T-cell (primary cell): ENCODE measurements around the gene TEKT1. TPM values are rescaled to one million over a fixed set of nuclear protein-coding genes. Genes with fewer than 3 reads are reported as not detected.
A peak's percentile ranks its signal among the peaks of the same experiment; 100 is the strongest.
"Not testable (repeated sequence)": the region's sequence is repeated elsewhere in the genome, so short reads cannot be mapped to it uniquely, and the experiment has no call there.

Source experiments
- ATAC-seq, 4 experiments: fragments of 200-7000 bp in 3 of 4; fragments of 150-1000 bp in 1 of 4; cut with Tn5 transposase; replicated peaks in 1 of 4; 1 replicate in 3 of 4; 2 replicates in 1 of 4; pipeline ENCODE4 v1.10.0; 2021; ENCODE audit warnings: moderate library complexity in 3 of 4, mild to moderate bottlenecking in 2 of 4, moderate number of reproducible peaks in 1 of 4
- CTCF ChIA-PET, 2 donors: fragments of 300-600 bp; sonication (Branson Sonifier 250); formaldehyde crosslinking; loops; one replicate each; lab custom pipeline; 2022; ENCODE audit warnings: antibody characterized with exemption in 2 of 2; lab: Charles Lee
- POLR2A ChIA-PET, 2 donors: fragments of 300-600 bp; sonication (Branson Sonifier 250); formaldehyde crosslinking; loops; one replicate each; lab custom pipeline; 2022; ENCODE audit warnings: antibody characterized with exemption in 2 of 2; lab: Charles Lee
- DNase-seq, 35 experiments: peaks; one replicate each; pipeline versions ENCODE4 v3.0.0 to v3.0.0-alpha.2; 2013 to 2023
- H3K27ac ChIP-seq: one replicate; pipeline ENCODE4 v1.5.1; 2013; ENCODE audit warnings: low read length
- H3K27me3 ChIP-seq, 2 experiments: replicated peaks in 1 of 2; 1 replicate in 1 of 2; 2 replicates in 1 of 2; pipeline versions ENCODE4 v1.6.1 to v1.7.0; 2013; ENCODE audit warnings: low read length in 1 of 2, mixed read lengths in 1 of 2; ENCODE audit not compliant: control insufficient read depth in 2 of 2, insufficient read depth in 2 of 2; ENCODE audit errors: extremely low read depth in 1 of 2
- H3K36me3 ChIP-seq, 2 donors: 1 replicate in 1 of 2; 2 replicates in 1 of 2; pipeline versions ENCODE4 v1.6.1 to v1.7.0; 2013; ENCODE audit warnings: low read length in 1 of 2; ENCODE audit not compliant: control insufficient read depth in 2 of 2, insufficient read depth in 1 of 2; ENCODE audit errors: extremely low read depth in 1 of 2
- H3K4me1 ChIP-seq, 2 experiments: 1 replicate in 1 of 2; 2 replicates in 1 of 2; pipeline versions ENCODE4 v1.6.1 to v1.7.0; 2013; ENCODE audit warnings: low read length in 2 of 2, mixed read lengths in 1 of 2; ENCODE audit not compliant: insufficient read depth in 2 of 2, control insufficient read depth in 1 of 2; ENCODE audit errors: extremely low read depth in 1 of 2
- H3K4me3 ChIP-seq, 2 donors: 1 replicate in 1 of 2; 2 replicates in 1 of 2; pipeline versions ENCODE4 v1.5.1 to v1.7.0; 2013; ENCODE audit warnings: mild to moderate bottlenecking in 2 of 2, low read length in 1 of 2, moderate library complexity in 1 of 2; ENCODE audit not compliant: control insufficient read depth in 1 of 2; ENCODE audit errors: extremely low read depth in 1 of 2
- H3K9me3 ChIP-seq: 2 replicates; pipeline ENCODE4 v1.7.0; 2013
- H3K27ac Mint-ChIP-seq, 2 donors: one replicate each; pipeline ENCODE4 v1.8.0; 2020 to 2021; ENCODE audit warnings: mild to moderate bottlenecking in 2 of 2, mixed read lengths in 2 of 2
- H3K27me3 Mint-ChIP-seq, 2 donors: one replicate each; pipeline ENCODE4 v1.8.0; 2021 to 2022; ENCODE audit warnings: mixed read lengths in 2 of 2
- H3K36me3 Mint-ChIP-seq: one replicate; pipeline ENCODE4 v1.8.0; 2021; ENCODE audit warnings: mixed read lengths
- H3K4me1 Mint-ChIP-seq, 3 donors: one replicate each; pipeline ENCODE4 v1.8.0; 2020 to 2022; ENCODE audit warnings: mixed read lengths in 3 of 3, mild to moderate bottlenecking in 1 of 3
- H3K4me3 Mint-ChIP-seq, 3 donors: one replicate each; pipeline ENCODE4 v1.8.0; 2020 to 2022; ENCODE audit warnings: mild to moderate bottlenecking in 3 of 3, mixed read lengths in 3 of 3, moderate library complexity in 3 of 3
- H3K9me3 Mint-ChIP-seq, 3 donors: one replicate each; pipeline ENCODE4 v1.8.0; 2020 to 2022; ENCODE audit warnings: mixed read lengths in 3 of 3
- WGBS: methylation state at CpG from one replicate; pipeline ENCODE4 v1.1.5; 2013; ENCODE audit warnings: missing lambda C conversion rate; ENCODE audit not compliant: insufficient coverage; 5-methylcytosine and 5-hydroxymethylcytosine counted together
- total RNA-seq, 35 experiments: library from RNA in 6 of 35; stranded (reverse) in 6 of 35; fragments of 120-200 nt in 1 of 35; gene quantifications; one replicate each; pipeline versions ENCODE4 v1.2.1 to v1.2.4 and lab custom pipeline; 2013 to 2026

TEKT1 gene
- total RNA-seq, 5 donors from 2014 or later (not counting 1 experiment from before 2014, with no cell fraction given), result not detected

DNA sequence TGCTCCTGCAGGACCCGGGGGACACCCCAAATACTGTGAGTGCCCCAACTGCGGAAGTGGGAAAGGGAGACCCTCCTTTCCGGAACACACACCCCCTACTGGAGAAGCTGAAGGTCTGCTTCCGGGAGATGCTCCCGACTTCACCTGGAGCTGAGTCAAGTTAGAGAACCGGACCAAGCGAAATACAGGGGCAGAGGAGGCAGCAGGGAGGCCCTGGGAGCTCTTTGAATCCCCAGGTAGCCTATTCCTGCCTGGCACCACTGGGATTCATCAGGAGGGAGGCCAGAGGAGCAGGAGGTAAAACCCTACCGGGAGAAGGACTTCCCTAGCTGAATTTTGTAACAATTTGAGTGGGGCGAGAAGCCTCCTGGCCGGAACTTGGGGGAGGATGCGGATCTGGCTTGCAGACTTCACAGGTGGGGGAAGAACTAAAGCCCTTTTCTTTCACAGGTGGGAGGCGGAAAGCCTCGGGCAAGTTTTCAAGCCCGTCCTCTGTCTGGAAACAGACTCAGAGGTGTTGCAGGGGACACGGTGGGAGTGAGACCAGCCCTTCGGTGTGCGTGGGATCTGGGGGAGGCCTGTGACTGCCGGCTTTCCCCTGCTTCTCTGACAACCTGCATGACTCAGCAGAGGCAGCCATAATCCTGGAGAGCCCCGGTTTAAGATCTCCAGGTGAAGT, 22.4 kb upstream of the TEKT1 start:
- WGBS, result 41% methylated on average over 14 of the region's 19 CpGs
- no peaks in the 10 kb centered on the region for H3K36me3 Mint-ChIP-seq
- DNase-seq (peak in 4 of 35 experiments; percentile 7 to 28 (median 16)), ATAC-seq (peak in 3 of 4 experiments; percentile 31 to 56 (median 48))
- peaks cover 0 to 13% of the 10 kb centered on the region in 2 experiments for H3K27me3 ChIP-seq
- H3K27ac Mint-ChIP-seq, result peak overlapping the region in 1 of 2 donors; percentile 64
- ChIA-PET POLR2A (no interaction called here), CTCF (interaction anchor here in 1 of 2 donors (1.0 kb wide), 1 partner anchor 10 kb away, joined by 3 read pairs; no protein-coding TSS in a partner anchor)
- H3K9me3 ChIP-seq, result no peaks in the 10 kb centered on the region
- H3K4me3 Mint-ChIP-seq, result peak overlapping the region; percentile 60 to 64 (median 62)
- no peaks in the 10 kb centered on the region for H3K9me3 Mint-ChIP-seq
- H3K27me3 Mint-ChIP-seq, result peaks cover 3 to 17% of the 10 kb centered on the region in 2 donors
- H3K27ac ChIP-seq, result peak overlapping the region; percentile 34
- peaks cover 0 to 14% of the 10 kb centered on the region in 2 experiments for H3K4me1 ChIP-seq
- peaks cover 0 to 15% (median 11%) of the 10 kb centered on the region in 3 donors for H3K4me1 Mint-ChIP-seq
- no peaks in the 10 kb centered on the region for H3K36me3 ChIP-seq
- peak overlapping the region; percentile 17 to 25 for H3K4me3 ChIP-seq

- POLR2A ChIA-PET, H3K4me3 ChIP-seq, H3K36me3 ChIP-seq, H3K4me3 Mint-ChIP-seq, H3K4me1 Mint-ChIP-seq, H3K9me3 Mint-ChIP-seq, H3K9me3 ChIP-seq, H3K36me3 Mint-ChIP-seq, H3K27ac ChIP-seq, H3K27ac Mint-ChIP-seq, ATAC-seq, DNase-seq, H3K4me1 ChIP-seq: not testable (repeated sequence)
- H3K27me3 ChIP-seq, result peaks cover 0 to 21% of the 10 kb centered on the region in 2 experiments
- WGBS, result 71% methylated on average over 4 of the region's 7 CpGs
- peaks cover 14 to 26% of the 10 kb centered on the region in 2 donors for H3K27me3 Mint-ChIP-seq
- CTCF ChIA-PET, result interaction anchor here in 1 of 2 donors (0.6 to 1.2 kb wide), 2 partner anchors 156 to 1753 kb away, joined by 4 to 6 read pairs; no protein-coding TSS in a partner anchor
Measured at GRCh38 chr17:6848545-6849179, 17.1 kb upstream of the TEKT1 start.

GRCh38 chr17:6846138-6846537, 14.6 kb upstream of the TEKT1 start:
- H3K9me3 Mint-ChIP-seq, H3K36me3 Mint-ChIP-seq, H3K36me3 ChIP-seq, H3K4me1 ChIP-seq, H3K27ac Mint-ChIP-seq, ATAC-seq, H3K4me3 ChIP-seq, CTCF ChIA-PET, H3K27ac ChIP-seq, H3K4me1 Mint-ChIP-seq, H3K4me3 Mint-ChIP-seq, DNase-seq, H3K9me3 ChIP-seq: not testable (repeated sequence)
- peaks cover 24 to 36% of the 10 kb centered on the region in 2 donors for H3K27me3 Mint-ChIP-seq
- no CpG with 5 or more reads among the region's 6 CpGs for WGBS
- POLR2A ChIA-PET, result interaction anchor here in 1 of 2 donors (1.0 kb wide), 1 partner anchor 9 kb away, joined by 4 read pairs; no protein-coding TSS in a partner anchor
- H3K27me3 ChIP-seq, result peaks cover 4 to 28% of the 10 kb centered on the region in 2 experiments

DNA sequence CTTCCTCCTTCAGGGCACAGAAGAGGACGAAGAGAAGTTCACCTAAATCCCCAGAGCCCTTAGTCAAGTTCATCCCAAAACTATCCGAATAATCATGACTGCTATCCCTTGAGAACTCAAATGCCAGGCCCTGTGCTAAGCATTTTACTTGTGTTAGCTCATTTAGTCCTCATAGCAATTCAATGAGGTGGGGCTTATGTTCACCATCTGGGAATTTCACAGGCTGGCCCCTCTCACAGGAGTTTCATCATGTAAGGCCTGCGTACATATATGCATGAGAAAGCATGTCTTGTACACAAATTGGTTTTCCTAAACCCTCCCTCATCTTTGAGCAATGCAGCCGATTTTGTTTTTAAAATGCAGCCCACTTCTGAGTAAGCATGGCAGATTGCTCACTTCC, 12.9 kb upstream of the TEKT1 start:
- WGBS, result 60% methylated on average over 2 of the region's 4 CpGs
- H3K27ac Mint-ChIP-seq, DNase-seq, ATAC-seq, H3K4me3 ChIP-seq, H3K36me3 ChIP-seq, H3K9me3 Mint-ChIP-seq, H3K36me3 Mint-ChIP-seq, H3K27ac ChIP-seq, POLR2A ChIA-PET, H3K4me1 Mint-ChIP-seq, H3K4me1 ChIP-seq, H3K9me3 ChIP-seq, H3K4me3 Mint-ChIP-seq: not testable (repeated sequence)
- H3K27me3 ChIP-seq, result peaks cover 8 to 32% of the 10 kb centered on the region in 2 experiments
- CTCF ChIA-PET, result interaction anchor here (0.6 to 3.1 kb wide), 6 partner anchors 9 to 177 kb away, joined by 3 to 48 read pairs (median 4); partner anchors contain the start of gene TEKT1 (in 1 of the 2)
- peaks cover 26 to 40% of the 10 kb centered on the region in 2 donors for H3K27me3 Mint-ChIP-seq

DNA sequence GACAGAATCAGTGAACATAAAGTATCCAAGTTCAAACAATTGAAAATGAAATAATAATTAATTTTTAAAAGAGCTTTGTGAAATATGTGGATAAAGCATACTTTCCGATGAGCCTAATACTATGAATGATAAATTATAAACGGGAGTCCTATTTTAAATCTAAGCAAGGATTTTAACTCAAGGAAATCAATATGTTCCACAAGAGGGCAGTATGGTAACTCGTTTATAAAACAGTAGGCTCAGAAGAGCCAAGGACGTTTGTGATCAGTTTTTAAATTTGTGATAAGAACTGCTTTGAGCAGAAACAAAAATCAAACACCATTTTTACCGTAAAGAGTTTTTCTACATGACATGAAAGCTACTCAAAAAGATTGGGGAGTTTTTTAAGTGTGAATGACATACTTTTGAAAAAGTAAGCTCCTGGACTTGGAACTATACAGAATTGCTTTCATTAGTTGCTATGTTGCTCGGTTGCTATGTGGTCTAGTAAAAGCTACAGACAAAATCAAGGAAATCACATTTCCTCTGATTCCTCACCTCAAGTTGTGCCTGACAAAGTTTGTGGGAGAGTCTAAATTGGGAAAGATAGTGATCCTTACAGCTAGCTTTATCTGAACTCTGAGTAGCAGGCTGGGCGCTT, 11.8 kb upstream of the TEKT1 start:
- Mint-ChIP-seq H3K27me3 (peaks cover 35 to 43% of the 10 kb centered on the region in 2 donors), H3K27ac (no peak overlapping the region), H3K4me3 (no peak overlapping the region), H3K9me3 (no peaks in the 10 kb centered on the region), H3K4me1 (peaks cover 0 to 6% (median 3%) of the 10 kb centered on the region in 3 donors), H3K36me3 (no peaks in the 10 kb centered on the region)
- H3K36me3 ChIP-seq, result no peaks in the 10 kb centered on the region
- POLR2A ChIA-PET, result no interaction called here
- peak in 1 of 35 experiments; percentile 68 for DNase-seq
- no peaks in the 10 kb centered on the region for H3K4me1 ChIP-seq
- H3K27me3 ChIP-seq, result peaks cover 11 to 22% of the 10 kb centered on the region in 2 experiments
- ATAC-seq, result peak in 2 of 4 experiments; percentile 33 to 59
- no CpG with 5 or more reads among the region's 7 CpGs for WGBS
- no peak overlapping the region for H3K4me3 ChIP-seq
- H3K27ac ChIP-seq, result no peak overlapping the region
- CTCF ChIA-PET, result interaction anchor here (0.5 to 3.1 kb wide), 15 partner anchors 10 to 819 kb away, joined by 3 to 48 read pairs (median 3); partner anchors contain the start of gene TEKT1 (in 1 of the 2)
- no peaks in the 10 kb centered on the region for H3K9me3 ChIP-seq

DNA sequence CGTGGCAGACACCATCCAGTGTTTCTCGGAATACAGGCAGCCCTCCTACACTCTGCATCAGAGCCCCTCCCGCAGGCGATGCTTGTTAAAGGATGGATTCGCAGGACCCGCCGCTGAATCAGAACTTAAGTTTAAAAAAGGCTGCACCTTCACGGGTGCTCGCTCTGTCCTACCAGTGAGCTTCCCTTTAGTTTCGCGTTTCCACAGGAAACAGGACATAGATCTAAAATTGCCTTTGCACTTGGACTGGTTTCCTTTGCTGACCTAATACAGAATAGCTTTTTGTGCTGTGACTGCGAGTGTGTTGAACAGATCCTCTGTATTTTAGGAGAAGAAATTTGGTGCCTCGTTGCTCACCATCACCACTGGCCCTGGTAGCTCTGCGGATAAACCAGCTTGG, 10.2 kb upstream of the TEKT1 start:
- H3K4me3 ChIP-seq, H3K27ac ChIP-seq, H3K4me1 Mint-ChIP-seq, H3K36me3 ChIP-seq, H3K4me1 ChIP-seq, H3K9me3 ChIP-seq, H3K4me3 Mint-ChIP-seq, H3K36me3 Mint-ChIP-seq, POLR2A ChIA-PET, H3K9me3 Mint-ChIP-seq, DNase-seq, H3K27ac Mint-ChIP-seq, ATAC-seq: not testable (repeated sequence)
- no CpG with 5 or more reads among the region's 14 CpGs for WGBS
- CTCF ChIA-PET, result interaction anchor here in 1 of 2 donors (1.2 to 3.1 kb wide), 3 partner anchors 9 to 163 kb away, joined by 3 to 48 read pairs (median 5); no protein-coding TSS in a partner anchor
- peaks cover 34 to 49% of the 10 kb centered on the region in 2 donors for H3K27me3 Mint-ChIP-seq
- peaks cover 11 to 23% of the 10 kb centered on the region in 2 experiments for H3K27me3 ChIP-seq
